Panc1 (cell line): ENCODE results near the gene ZNF775. TPM values are rescaled to one million over a fixed set of nuclear protein-coding genes. Genes with fewer than 3 reads are reported as not detected.

Experiments used
- ATAC-seq: fragments of 200-7000 bp; cut with Tn5 transposase; 2 replicates; pipeline ENCODE4 v1.9.1; 2020; ENCODE audit warnings: mild to moderate bottlenecking, moderate library complexity
- BruUV-seq: library from RNA; stranded (reverse); fragments of 400-500 nt; replicated peaks from 2 replicates; lab custom pipeline; 2021; lab: Mats Ljungman, UMichigan
- CTCF ChIA-PET: fragments of 300-600 bp; sonication (Branson Sonifier 250); formaldehyde crosslinking; loops from one replicate; lab custom pipeline; 2022; ENCODE audit warnings: antibody characterized with exemption; lab: Charles Lee
- POLR2A ChIA-PET: fragments of 300-600 bp; sonication (Branson Sonifier 250); formaldehyde crosslinking; loops from one replicate; lab custom pipeline; 2022; ENCODE audit warnings: antibody characterized with exemption; lab: Charles Lee
- DNase-seq: peaks from one replicate; pipeline ENCODE4 v3.0.0-alpha.2; 2010; ENCODE audit warnings: low read depth, low spot score
- H3K27ac ChIP-seq: 2 replicates; pipeline ENCODE4 v1.5.1; 2011; ENCODE audit warnings: mild to moderate bottlenecking, low read length, inconsistent platforms
- H3K27me3 ChIP-seq: fragments of 200-500 bp; sonication (Bioruptor generic); 2 replicates; pipeline ENCODE4 v1.6.0; 2014; ENCODE audit warnings: low read length, inconsistent platforms; ENCODE audit not compliant: control insufficient read depth, insufficient read depth
- H3K36me3 ChIP-seq: fragments of 200-500 bp; sonication (Bioruptor generic); 2 replicates; pipeline ENCODE4 v1.5.1; 2014; ENCODE audit warnings: inconsistent platforms, mild to moderate bottlenecking, low read length, moderate library complexity; ENCODE audit not compliant: control insufficient read depth, insufficient read depth
- H3K4me1 ChIP-seq: 2 replicates; pipeline ENCODE4 v1.5.1; 2011; ENCODE audit warnings: inconsistent platforms, mild to moderate bottlenecking, low read length, moderate library complexity; ENCODE audit not compliant: control insufficient read depth, insufficient read depth
- H3K4me3 ChIP-seq, 2 experiments: 2 replicates each; pipeline ENCODE4 v1.5.1; 2011 to 2012; ENCODE audit warnings: low read depth in 2 of 2, low read length in 2 of 2, mild to moderate bottlenecking in 2 of 2, inconsistent platforms in 1 of 2, moderate library complexity in 1 of 2
- H3K9me3 ChIP-seq: fragments of 200-500 bp; sonication (Bioruptor generic); 2 replicates; pipeline ENCODE4 v1.5.1; 2014; ENCODE audit warnings: low read depth, mild to moderate bottlenecking, inconsistent platforms, low read length, moderate library complexity; ENCODE audit not compliant: control insufficient read depth, insufficient read depth
- CTCF ChIP-seq: fragments of 450-650 bp; IDR thresholded peaks from 2 replicates; pipeline ENCODE4 v1.5.1; 2017; ENCODE audit warnings: mild to moderate bottlenecking
- POLR2AphosphoS5 ChIP-seq: IDR thresholded peaks from 2 replicates; pipeline ENCODE4 v1.6.1; 2012; ENCODE audit warnings: mild to moderate bottlenecking, low read depth, low read length, moderate library complexity
- REST ChIP-seq, 2 experiments: IDR thresholded peaks; 2 replicates each; pipeline ENCODE4 v1.6.1; 2011 to 2012; ENCODE audit warnings: low read depth in 2 of 2, control low read depth in 1 of 2, low read length in 1 of 2, mild to moderate bottlenecking in 1 of 2, moderate library complexity in 1 of 2; ENCODE audit not compliant: insufficient read depth in 1 of 2
- SIN3A ChIP-seq: IDR thresholded peaks from 2 replicates; pipeline ENCODE4 v1.6.1; 2012; ENCODE audit warnings: low read depth, mild to moderate bottlenecking, low read length, moderate library complexity, borderline replicate concordance; ENCODE audit not compliant: insufficient read depth
- TCF7L2 ChIP-seq: IDR thresholded peaks from 2 replicates; pipeline ENCODE4 v1.6.1; 2011; ENCODE audit warnings: mild to moderate bottlenecking, low read depth, low read length, inconsistent platforms
- in situ Hi-C: cut with HindIII; loops from 2 replicates; pipeline ENCODE4 v1.10.0; 2016; ENCODE audit warnings: low sequenced_read_pairs, low pct_unique_long_range_greater_than_20kb
- intact Hi-C: fragments of 100-400 bp; cut with micrococcal nuclease; formaldehyde crosslinking; loops from one replicate; pipeline ENCODE4 v1.10.0; 2022; ENCODE audit not compliant: unreplicated experiment
- total RNA-seq: library from RNA; stranded (reverse); gene quantifications from one replicate; pipeline ENCODE4 v1.2.1, GENCODE V29; 2021; ENCODE audit not compliant: unreplicated experiment

Gene ZNF775
- total RNA-seq, 1 experiment from 2014 or later = 14.7 TPM

GRCh38 chr7:150381785-150382122, 2.6 kb downstream of the ZNF775 start:
- in situ Hi-C loops (no loop called here), intact Hi-C loops (no loop called here)
- ATAC-seq (no peak), DNase-seq (no peak)
- BruUV-seq = no TSS peak
- Histone ChIP-seq H3K27ac (no peak overlapping the region), H3K4me1 (peaks cover 51% of the 10 kb centered on the region), H3K9me3 (no peaks in the 10 kb centered on the region), H3K27me3 (no peaks in the 10 kb centered on the region), H3K36me3 (no peaks in the 10 kb centered on the region; the same call in 1 of the 2 replicates), H3K4me3 (no peak overlapping the region)
- ChIA-PET POLR2A (interaction anchor here (0.6 kb wide), 1 partner anchor 725 kb away, joined by 11 read pairs; no protein-coding TSS in a partner anchor), CTCF (no interaction called here)
- TF ChIP-seq POLR2AphosphoS5 = no peak
- TF ChIP-seq SIN3A = no peak
- TF ChIP-seq TCF7L2 = no peak
- TF ChIP-seq REST (IDR thresholded peaks at IDR 0.05; ENCODE audit: insufficient read depth in 1 of 2, low read depth in 2 of 2, low read length in 1 of 2) = no peak
- TF ChIP-seq CTCF = no peak

- no peaks in the 10 kb centered on the region for H3K9me3 ChIP-seq
- intact Hi-C loops = no loop called here
- in situ Hi-C loops = no loop called here
- no peak for TF ChIP-seq SIN3A
- no peak for TF ChIP-seq REST (IDR thresholded peaks at IDR 0.05; ENCODE audit: insufficient read depth in 1 of 2, low read depth in 2 of 2, low read length in 1 of 2)
- no peak for TF ChIP-seq POLR2AphosphoS5
- TF ChIP-seq TCF7L2 = no peak
- TF ChIP-seq CTCF = no peak
- ChIA-PET CTCF (no interaction called here), POLR2A (interaction anchor here (0.6 kb wide), 1 partner anchor 724 kb away, joined by 11 read pairs; no protein-coding TSS in a partner anchor)
- H3K4me1 ChIP-seq = peaks cover 45% of the 10 kb centered on the region
- no peak overlapping the region for H3K4me3 ChIP-seq
- no peak for DNase-seq
- H3K27ac ChIP-seq = no peak overlapping the region
- no peaks in the 10 kb centered on the region for H3K27me3 ChIP-seq
- no peaks in the 10 kb centered on the region; the same call in 1 of the 2 replicates for H3K36me3 ChIP-seq
- no peak for ATAC-seq
- BruUV-seq = no TSS peak
Measured at GRCh38 chr7:150382123-150382843, 3.2 kb downstream of the ZNF775 start.
